Measurements from ENCODE around the gene GAD2. TPM values are rescaled to one million over a fixed set of nuclear protein-coding genes. Genes with fewer than 3 reads are reported as not detected.
"Not testable (repeated sequence)": the region's sequence is repeated elsewhere in the genome, so short reads cannot be mapped to it uniquely, and the experiment has no call there.

GAD2 gene
- total RNA-seq, 1 donor from 2014 or later: not detected

DNA sequence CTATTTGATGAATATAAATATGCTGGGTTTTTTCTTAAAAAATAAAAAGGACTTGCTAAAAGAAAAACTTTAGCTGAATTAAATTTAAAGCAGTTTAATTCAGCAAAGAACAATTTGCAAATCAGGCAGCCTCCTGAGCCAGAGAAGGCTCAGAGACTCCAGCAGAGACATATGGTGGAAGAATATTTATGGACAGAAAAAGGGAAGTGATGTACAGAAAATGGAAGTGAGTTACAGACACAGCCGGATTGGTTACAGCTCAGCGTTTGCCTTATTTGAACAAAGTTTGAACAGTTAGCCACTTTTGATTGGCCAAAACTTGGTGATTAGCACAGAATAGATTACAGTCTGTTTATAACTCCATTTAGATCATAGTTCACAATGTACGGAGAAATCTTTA is 110.3 kb downstream of the GAD2 start:
- ATAC-seq: no peak

DNA sequence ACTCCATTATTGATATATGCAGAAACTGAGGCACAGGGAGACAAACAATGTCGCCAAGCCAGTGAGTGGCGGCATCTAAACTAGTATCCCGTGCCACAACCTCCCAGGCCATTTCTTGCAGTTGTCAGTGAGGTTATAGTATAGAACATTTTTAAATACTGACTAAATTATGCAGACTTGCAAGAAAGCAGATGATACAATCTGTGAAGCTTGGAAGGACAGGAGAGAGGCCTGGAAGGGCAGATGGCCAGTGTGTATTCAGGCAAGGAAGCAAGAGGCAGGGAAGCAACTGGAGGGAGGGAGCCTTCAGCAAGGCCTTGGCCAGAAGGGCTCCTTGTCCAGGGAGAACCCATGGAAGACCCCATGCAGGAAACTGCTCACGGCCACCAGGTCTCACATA is 111.2 kb downstream of the GAD2 start:
- no peak for ATAC-seq

DNA sequence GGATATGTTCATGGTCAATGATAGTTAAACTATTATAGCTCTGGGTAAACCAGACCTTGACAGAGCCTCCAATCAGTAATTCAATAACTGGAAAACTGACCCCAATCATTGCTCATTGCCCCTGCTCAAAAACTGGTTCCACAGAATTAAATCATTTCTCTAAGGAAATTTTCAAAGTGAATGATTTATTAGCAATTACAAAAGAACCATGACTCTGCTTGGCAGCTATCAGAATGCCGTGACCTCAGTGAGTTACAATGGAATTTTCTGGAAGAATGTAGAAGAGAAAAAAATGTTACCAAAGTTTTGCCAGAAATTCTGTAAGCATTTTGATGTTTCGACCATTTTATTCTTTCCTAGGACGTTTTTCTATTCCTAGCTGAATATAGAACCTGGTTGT is 114.8 kb downstream of the GAD2 start:
- ATAC-seq: no peak

DNA sequence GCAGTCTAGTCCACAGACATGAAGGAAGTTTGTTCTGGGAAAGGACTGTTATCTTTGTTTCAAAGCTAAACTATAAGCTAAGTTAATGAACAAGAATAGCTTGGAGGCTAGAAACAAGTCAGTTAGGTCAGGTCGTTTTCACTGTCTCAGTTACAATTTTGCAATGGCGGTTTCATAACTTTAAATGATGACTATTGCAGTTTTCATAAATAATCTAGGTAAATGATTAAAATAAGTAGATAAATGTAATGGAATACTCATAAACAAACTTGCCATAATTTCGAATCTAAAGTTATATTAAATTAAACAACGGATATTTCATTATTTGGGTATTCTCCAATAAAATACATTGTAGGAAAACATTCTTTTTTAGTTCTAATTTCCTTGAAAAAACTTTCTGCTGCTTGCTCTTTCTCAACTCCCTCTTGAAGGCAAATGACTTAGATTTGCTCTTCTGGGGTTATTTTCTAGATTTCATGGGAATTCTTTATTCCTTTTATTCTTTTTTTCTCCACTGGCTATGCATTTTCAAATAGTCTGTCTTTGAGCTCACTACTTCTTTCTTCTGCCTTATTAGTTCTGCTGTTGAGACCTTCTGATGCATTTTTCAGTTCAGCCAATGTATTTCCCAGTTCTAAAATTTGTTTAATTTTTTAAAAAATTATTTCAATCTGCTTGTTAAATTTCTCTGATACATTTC is 117.8 kb downstream of the GAD2 start:
- no peak for ATAC-seq

DNA sequence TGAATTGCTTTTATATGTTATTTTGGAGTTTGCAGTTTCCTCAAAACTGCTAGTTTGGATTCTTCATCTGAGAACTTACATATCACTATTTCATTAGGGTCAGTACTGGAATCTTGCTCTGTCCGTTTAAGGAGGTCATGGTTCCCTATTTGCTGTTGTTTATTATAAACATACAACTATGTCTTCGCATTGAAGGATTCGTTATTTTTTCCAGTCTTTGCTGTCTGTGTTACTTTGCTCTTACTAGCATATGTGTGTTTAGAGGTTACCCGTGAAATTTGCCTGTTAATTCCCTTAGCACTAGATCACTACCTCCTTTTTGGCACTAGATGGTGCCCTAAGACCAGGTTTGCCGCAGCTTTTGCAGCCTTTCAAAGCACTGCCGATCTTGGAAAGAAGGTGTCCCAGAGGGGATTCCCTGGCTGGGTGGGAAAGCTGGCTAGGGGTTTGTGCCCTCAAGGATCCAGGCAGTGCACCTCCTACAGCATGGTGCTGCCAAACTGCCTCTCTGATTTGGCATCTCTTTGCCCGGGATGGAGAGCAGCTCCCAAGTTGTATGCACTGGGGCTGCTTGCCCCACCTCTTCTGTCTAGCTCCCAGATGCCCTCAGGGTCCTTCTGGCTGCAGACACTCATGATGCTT is 118.5 kb downstream of the GAD2 start:
- peak; percentile 79 for ATAC-seq

DNA sequence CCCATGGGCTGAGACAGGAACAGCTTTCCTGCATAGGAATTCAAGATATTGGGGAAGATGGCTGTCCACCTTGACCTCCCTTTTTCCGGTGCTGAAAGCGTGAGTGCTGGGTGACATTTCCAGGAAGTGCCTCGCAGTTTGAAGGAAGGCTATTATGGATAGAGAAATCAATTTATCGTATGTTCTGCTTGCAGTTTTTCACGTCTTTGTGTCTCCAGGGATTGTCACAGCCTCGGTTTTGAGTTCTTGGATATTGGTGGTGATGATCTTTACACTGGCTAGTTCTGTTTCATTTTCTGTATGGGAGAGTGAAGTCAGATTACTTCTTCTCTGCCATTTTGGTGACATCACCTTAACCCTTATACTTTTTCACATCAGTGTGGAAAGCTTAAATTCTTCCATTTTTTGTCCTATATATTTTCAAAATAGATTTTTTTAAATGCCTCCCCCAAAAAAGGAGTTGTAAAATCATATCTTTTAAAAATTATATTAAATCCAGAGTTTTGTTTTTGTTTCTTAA is 119.1 kb downstream of the GAD2 start:
- no peak for ATAC-seq

DNA sequence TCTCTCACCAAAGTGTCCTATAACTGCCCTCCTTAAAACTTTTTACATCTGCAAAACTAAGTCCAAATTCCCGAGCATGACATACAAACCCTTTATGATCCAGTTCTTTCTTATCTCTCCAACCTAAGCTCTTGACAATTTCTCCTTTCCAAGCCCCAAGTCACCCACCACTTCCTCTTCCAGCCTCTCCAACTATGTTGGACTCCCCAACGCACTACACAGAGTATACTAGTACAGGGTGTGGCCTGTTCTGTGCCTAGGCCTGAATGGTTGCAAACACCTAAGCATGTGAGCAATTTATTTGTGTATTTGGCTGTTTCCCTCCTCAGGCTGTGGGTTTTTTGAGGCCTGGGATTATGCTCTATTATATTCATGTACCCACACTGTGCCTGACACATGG is 120.4 kb downstream of the GAD2 start:
- ATAC-seq: no peak

DNA sequence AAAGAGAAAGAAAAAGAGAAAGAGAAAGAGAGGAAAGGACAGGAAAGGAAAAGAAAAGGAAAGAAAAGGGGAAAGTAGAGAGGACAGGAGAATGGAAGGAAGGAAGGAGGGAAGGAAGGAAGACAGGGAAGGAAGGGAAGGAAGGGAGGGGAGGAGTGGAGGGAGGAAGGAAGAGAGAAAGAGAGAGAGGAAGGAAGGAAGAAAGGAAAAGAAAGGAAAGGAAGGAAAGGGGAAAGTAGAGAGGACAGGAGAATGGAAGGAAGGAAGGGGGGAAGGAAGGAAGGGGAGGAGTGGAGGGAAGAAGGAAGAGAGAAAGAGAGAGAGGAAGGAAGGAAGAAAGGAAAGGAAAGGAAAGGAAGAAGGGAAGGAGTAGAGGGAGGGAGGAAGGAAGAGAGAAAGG is 125.1 kb downstream of the GAD2 start:
- no peak for ATAC-seq

DNA sequence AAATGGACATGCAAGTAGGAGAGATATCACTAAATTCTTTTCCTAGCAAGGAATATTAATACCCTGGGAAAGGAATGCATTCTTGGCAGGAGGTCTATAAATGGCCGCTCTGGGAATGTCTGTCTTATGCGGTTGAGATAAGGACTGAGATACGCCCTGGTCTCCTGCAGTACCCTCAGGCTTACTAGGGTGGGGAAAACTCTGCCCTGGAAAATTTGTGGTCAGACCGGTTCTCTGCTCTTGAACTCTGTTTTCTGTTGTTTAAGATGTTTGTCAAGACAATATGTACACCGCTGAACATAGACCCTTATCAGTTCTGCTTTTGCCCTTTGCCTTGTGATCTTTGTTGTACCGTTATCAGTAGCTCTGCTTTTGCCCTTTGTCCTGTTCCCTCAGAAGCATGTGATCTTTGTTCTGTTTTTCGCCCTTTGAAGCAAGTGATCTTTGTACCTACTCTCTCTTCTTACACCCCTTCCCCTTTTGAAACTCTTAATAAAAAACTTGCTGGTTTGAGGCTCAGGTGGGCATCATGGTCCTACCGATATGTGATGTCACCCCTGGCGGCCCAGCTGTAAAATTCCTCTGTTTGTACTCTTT is 132.3 kb downstream of the GAD2 start:
- ATAC-seq: not testable (repeated sequence)

Other genes with a start within 250 kb of the GAD2 start
- gene APBB1IP, start 221.6 kb downstream of the GAD2 start, total RNA-seq: 1.4 TPM

All from esophagus mucosa (tissue), 1 donor.